Memory B cell (primary cell): ENCODE data around the gene PSRC1.

Experiments used
- ATAC-seq: fragments of 150-1000 bp; cut with Tn5 transposase; 2 replicates; pipeline ENCODE4 v1.10.0; 2021; ENCODE audit warnings: low read depth, mild to moderate bottlenecking, moderate library complexity
- DNase-seq, 2 donors: peaks; one replicate each; pipeline ENCODE4 v3.0.0; 2022; ENCODE audit warnings: low spot score in 2 of 2
- H3K27ac Mint-ChIP-seq: one replicate; pipeline ENCODE4 v1.8.0; 2022; ENCODE audit warnings: mild to moderate bottlenecking, moderate library complexity, mixed read lengths
- H3K27me3 Mint-ChIP-seq: one replicate; pipeline ENCODE4 v1.8.0; 2022; ENCODE audit warnings: mixed read lengths
- H3K36me3 Mint-ChIP-seq: one replicate; pipeline ENCODE4 v1.8.0; 2022; ENCODE audit warnings: mild to moderate bottlenecking, mixed read lengths
- H3K4me1 Mint-ChIP-seq: one replicate; pipeline ENCODE4 v1.8.0; 2022; ENCODE audit warnings: mixed read lengths
- H3K4me3 Mint-ChIP-seq: one replicate; pipeline ENCODE4 v1.8.0; 2022; ENCODE audit warnings: mild to moderate bottlenecking, moderate library complexity, mixed read lengths
- H3K9me3 Mint-ChIP-seq: one replicate; pipeline ENCODE4 v1.8.0; 2022; ENCODE audit warnings: mixed read lengths

Gene PSRC1

DNA sequence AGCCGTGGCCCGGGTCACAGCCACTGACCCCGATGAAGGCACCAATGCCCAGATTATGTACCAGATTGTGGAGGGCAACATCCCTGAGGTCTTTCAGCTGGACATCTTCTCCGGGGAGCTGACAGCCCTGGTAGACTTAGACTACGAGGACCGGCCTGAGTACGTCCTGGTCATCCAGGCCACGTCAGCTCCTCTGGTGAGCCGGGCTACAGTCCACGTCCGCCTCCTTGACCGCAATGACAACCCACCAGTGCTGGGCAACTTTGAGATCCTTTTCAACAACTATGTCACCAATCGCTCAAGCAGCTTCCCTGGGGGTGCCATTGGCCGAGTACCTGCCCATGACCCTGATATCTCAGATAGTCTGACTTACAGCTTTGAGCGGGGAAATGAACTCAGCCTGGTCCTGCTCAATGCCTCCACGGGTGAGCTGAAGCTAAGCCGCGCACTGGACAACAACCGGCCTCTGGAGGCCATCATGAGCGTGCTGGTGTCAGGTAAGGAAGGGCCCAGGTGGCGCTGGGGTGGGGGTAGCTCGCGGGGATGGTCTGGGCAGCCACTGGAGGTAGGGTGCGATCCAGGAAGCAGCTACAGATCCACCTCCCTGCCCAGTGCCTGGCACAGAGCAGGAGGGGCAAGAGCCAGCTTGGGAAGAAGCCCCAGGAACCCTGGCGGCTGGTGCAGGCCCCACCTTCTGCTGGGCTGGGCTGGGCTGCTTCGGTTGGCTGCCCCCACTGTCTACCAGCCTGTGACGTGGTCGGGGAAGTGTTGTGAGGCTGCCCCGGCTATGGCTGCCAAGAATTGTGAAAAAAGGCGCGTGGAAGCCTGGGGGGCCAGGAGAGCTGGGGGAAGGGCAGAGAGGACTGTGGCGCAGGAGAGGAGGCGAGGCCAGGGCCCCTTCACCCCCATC lies 29.8 kb downstream of the PSRC1 start:
- Mint-ChIP-seq H3K4me3 (peak overlapping the region; percentile 56), H3K36me3 (no peaks in the 10 kb centered on the region), H3K27me3 (peaks cover 20% of the 10 kb centered on the region), H3K9me3 (no peaks in the 10 kb centered on the region), H3K27ac (no peak overlapping the region), H3K4me1 (peaks cover 17% of the 10 kb centered on the region)
- DNase-seq: peak in 1 of 2 donors; percentile 25
- peak; percentile 70 for ATAC-seq

DNA sequence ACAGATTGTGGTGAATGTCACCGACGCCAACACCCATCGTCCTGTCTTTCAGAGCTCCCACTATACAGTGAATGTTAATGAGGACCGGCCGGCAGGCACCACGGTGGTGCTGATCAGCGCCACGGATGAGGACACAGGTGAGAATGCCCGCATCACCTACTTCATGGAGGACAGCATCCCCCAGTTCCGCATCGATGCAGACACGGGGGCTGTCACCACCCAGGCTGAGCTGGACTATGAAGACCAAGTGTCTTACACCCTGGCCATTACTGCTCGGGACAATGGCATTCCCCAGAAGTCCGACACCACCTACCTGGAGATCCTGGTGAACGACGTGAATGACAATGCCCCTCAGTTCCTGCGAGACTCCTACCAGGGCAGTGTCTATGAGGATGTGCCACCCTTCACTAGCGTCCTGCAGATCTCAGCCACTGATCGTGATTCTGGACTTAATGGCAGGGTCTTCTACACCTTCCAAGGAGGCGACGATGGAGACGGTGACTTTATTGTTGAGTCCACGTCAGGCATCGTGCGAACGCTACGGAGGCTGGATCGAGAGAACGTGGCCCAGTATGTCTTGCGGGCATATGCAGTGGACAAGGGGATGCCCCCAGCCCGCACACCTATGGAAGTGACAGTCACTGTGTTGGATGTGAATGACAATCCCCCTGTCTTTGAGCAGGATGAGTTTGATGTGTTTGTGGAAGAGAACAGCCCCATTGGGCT lies 30.6 kb downstream of the PSRC1 start:
- no peak for DNase-seq

DNA sequence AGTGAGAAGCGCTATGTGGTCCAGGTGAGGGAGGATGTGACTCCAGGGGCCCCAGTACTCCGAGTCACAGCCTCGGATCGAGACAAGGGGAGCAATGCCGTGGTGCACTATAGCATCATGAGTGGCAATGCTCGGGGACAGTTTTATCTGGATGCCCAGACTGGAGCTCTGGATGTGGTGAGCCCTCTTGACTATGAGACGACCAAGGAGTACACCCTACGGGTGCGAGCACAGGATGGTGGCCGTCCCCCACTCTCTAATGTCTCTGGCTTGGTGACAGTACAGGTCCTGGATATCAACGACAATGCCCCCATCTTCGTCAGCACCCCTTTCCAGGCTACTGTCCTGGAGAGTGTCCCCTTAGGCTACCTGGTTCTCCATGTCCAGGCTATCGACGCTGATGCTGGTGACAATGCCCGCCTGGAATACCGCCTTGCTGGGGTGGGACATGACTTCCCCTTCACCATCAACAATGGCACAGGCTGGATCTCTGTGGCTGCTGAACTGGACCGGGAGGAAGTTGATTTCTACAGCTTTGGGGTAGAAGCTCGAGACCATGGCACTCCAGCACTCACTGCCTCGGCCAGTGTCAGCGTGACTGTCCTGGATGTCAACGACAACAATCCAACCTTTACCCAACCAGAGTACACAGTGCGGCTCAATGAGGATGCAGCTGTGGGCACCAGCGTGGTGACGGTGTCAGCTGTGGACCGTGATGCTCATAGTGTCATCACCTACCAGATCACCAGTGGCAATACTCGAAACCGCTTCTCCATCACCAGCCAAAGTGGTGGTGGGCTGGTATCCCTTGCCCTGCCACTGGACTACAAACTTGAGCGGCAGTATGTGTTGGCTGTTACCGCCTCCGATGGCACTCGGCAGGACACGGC lies 31.4 kb downstream of the PSRC1 start:
- H3K27me3 Mint-ChIP-seq: peaks cover 25% of the 10 kb centered on the region
- H3K27ac Mint-ChIP-seq: no peak overlapping the region
- H3K4me1 Mint-ChIP-seq: peaks cover 17% of the 10 kb centered on the region
- H3K36me3 Mint-ChIP-seq: no peaks in the 10 kb centered on the region
- DNase-seq (no peak), ATAC-seq (no peak)
- no peak overlapping the region for H3K4me3 Mint-ChIP-seq
- no peaks in the 10 kb centered on the region for H3K9me3 Mint-ChIP-seq

More for the DNA sequence above, 30.6 kb downstream of the PSRC1 start:
- Mint-ChIP-seq H3K36me3 (no peaks in the 10 kb centered on the region), H3K4me1 (peaks cover 17% of the 10 kb centered on the region), H3K9me3 (no peaks in the 10 kb centered on the region), H3K27me3 (peaks cover 21% of the 10 kb centered on the region), H3K27ac (no peak overlapping the region), H3K4me3 (no peak overlapping the region)
- ATAC-seq: no peak

DNA sequence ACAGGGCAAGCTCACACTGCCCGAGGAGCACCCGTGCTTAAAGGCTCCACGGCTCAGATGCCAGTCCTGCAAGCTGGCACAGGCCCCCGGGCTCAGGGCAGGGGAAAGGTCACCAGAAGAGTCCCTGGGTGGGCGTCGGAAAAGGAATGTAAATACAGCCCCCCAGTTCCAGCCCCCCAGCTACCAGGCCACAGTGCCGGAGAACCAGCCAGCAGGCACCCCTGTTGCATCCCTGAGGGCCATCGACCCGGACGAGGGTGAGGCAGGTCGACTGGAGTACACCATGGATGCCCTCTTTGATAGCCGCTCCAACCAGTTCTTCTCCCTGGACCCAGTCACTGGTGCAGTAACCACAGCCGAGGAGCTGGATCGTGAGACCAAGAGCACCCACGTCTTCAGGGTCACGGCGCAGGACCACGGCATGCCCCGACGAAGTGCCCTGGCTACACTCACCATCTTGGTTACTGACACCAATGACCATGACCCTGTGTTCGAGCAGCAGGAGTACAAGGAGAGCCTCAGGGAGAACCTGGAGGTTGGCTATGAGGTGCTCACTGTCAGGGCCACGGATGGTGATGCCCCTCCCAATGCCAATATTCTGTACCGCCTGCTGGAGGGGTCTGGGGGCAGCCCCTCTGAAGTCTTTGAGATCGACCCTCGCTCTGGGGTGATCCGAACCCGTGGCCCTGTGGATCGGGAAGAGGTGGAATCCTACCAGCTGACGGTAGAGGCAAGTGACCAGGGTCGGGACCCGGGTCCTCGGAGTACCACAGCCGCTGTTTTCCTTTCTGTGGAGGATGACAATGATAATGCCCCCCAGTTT lies 32.3 kb downstream of the PSRC1 start:
- Mint-ChIP-seq H3K9me3 (no peaks in the 10 kb centered on the region), H3K27me3 (peaks cover 22% of the 10 kb centered on the region), H3K4me3 (peak overlapping the region; percentile 66), H3K4me1 (peaks cover 17% of the 10 kb centered on the region), H3K27ac (no peak overlapping the region), H3K36me3 (no peaks in the 10 kb centered on the region)
- DNase-seq (no peak), ATAC-seq (no peak)

DNA sequence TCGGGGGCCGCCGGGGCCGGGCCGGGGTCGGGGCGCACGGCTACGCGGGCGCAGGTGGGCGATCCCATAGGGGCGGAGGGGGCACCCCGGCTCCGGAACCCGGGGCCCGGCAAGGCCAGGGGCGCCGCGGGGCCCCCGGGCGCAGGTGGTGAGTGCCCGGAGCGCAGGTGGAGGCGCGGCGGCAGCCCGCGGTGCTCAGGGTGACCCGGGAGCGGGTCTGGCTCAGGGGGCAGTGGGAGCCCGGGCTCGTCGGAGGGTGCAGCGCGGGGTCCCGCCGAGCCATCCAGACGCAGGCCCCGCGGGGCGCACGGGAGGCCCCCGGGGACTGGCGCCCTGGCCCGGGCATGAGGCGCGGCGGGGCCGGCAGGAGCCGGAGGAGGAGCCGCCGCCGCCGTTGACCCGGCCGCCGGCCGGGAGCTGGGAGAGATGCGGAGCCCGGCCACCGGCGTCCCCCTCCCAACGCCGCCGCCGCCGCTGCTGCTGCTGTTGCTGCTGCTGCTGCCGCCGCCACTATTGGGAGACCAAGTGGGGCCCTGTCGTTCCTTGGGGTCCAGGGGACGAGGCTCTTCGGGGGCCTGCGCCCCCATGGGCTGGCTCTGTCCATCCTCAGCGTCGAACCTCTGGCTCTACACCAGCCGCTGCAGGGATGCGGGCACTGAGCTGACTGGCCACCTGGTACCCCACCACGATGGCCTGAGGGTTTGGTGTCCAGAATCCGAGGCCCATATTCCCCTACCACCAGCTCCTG lies 33.1 kb downstream of the PSRC1 start:
- no peak for DNase-seq
- Mint-ChIP-seq H3K36me3 (no peaks in the 10 kb centered on the region), H3K4me3 (peak overlapping the region; percentile 63), H3K27ac (no peak overlapping the region), H3K9me3 (no peaks in the 10 kb centered on the region), H3K4me1 (peaks cover 14% of the 10 kb centered on the region), H3K27me3 (peaks cover 18% of the 10 kb centered on the region)
- peak; percentile 24 for ATAC-seq

DNA sequence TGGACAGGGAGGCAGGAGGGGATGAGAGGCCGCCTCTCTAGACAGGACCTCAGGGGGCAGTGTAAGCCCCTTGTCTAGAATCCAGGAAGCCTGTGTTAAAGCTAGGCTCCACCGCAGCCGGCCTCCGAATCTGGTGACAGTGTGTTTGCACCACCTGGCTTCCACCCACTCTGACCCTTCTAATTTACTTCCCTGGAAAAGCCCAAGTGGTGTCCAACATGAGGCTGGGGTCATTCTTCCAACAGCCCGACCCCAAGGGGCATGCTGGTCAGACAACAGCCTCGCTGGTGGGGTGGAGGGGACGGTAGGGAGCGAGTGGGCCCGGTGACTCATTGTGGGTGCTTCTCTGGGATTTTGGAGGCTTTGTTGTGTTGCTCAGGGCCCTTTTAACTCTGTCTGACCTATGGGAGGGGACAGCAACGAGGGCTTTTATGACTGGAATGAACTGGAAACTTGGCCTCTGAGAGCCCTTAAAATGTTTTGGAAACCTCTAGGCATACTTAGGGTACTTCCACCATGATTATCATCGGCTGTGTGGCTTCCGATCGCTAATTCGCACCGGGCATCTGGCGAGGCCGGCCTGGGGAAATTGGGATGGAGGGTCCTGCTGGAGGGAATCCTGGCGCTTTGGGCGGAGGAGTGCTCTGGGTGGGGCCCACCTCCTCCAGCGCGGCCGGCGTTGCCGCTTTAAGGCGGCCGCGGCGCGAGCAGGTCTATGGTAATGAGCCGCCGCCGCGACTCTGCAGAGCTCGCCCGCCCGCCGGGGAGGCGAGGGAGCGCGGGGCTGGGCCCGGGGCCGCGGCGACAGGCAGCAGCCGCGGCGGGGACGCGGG lies 33.9 kb downstream of the PSRC1 start, which contains the start of gene CELSR2:
Gene CELSR2 (plus strand): TSS at position 743 of the 833 bp plus-strand sequence. CDS start 541 bp downstream, outside the sequence.
- peaks cover 14% of the 10 kb centered on the region for H3K4me1 Mint-ChIP-seq
- peak within 1 kb of the TSS; percentile 83 for H3K4me3 Mint-ChIP-seq
- H3K27ac Mint-ChIP-seq: no peak within 1 kb of the TSS
- DNase-seq (peak; percentile 34 to 53), ATAC-seq (peak; percentile 87)
- no peaks in the 10 kb centered on the region for H3K36me3 Mint-ChIP-seq
- no peaks in the 10 kb centered on the region for H3K9me3 Mint-ChIP-seq
- H3K27me3 Mint-ChIP-seq: peaks cover 24% of the 10 kb centered on the region

DNA sequence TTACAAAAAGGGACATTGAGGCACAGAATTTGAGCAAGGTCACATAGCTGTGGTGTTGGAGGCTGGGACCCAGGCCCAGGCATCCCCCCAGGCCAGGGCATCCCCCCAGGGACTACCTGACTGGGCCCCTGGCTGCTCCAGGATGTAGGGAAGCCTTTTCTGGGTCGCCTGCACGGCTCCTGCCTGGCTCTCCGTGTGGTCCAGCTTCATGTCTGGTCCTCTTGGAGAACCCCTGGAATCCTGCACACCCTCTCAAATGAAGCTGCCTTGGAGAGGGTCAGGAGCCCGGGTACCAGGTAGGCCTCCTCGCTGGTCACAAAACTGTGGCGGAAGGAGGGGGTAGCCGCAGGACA lies 34.5 kb downstream of the PSRC1 start:
- H3K4me1 Mint-ChIP-seq: peaks cover 12% of the 10 kb centered on the region
- peaks cover 23% of the 10 kb centered on the region for H3K27me3 Mint-ChIP-seq
- no peak overlapping the region for H3K4me3 Mint-ChIP-seq
- no peaks in the 10 kb centered on the region for H3K36me3 Mint-ChIP-seq
- no peak overlapping the region for H3K27ac Mint-ChIP-seq
- DNase-seq (peak in 1 of 2 donors; percentile 12), ATAC-seq (no peak)
- H3K9me3 Mint-ChIP-seq: no peaks in the 10 kb centered on the region

DNA sequence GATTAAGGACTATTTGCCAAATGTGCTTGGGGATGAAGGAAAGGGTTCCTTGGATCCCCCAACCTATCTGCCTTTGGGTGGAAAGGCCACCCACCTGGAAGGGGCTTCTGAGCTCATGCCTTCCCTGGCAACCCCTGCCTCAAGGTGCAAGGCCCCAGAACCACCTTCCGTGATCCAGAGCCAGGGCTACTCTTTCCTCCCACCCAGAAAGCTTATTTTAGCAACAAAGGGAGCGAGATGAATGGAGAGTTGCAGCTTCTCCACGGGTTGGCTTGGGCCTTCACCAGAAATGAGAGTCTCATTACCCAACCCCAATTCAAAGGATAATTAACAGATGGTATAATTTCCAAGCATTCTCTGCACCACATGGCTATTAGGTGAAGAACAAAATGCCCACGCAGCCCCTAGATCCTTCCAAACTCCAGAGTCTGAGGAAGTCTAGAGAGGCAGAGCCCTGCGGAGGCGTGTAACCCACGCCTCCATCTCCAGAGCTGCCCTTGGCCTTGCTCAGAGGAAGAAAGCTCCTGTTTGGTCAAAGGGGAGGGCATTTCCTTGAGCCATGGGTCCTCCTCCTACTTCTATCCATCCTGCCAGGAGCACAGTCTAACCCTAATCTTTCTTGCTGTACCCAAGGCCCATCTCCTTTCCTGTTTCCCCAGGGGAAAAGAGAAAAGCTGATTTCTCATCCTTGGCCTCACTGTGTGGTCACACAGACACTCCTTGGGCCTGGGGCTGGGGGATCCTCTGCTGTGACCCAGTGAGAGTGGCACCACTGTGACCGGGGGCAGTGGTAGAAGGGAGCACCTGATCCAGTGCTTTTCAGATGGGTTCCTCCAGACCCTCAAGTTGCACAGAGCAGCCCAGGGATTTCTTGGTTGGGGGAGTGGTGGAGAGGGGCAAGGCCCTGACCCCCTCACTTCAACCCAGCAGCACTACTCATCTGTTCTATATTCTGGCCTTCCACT lies 35.3 kb downstream of the PSRC1 start:
- Mint-ChIP-seq H3K27ac (no peak overlapping the region), H3K4me1 (peaks cover 7% of the 10 kb centered on the region), H3K4me3 (no peak overlapping the region), H3K27me3 (peaks cover 24% of the 10 kb centered on the region), H3K9me3 (no peaks in the 10 kb centered on the region), H3K36me3 (no peaks in the 10 kb centered on the region)
- DNase-seq: peak in 1 of 2 donors; percentile 10
- ATAC-seq: no peak

DNA sequence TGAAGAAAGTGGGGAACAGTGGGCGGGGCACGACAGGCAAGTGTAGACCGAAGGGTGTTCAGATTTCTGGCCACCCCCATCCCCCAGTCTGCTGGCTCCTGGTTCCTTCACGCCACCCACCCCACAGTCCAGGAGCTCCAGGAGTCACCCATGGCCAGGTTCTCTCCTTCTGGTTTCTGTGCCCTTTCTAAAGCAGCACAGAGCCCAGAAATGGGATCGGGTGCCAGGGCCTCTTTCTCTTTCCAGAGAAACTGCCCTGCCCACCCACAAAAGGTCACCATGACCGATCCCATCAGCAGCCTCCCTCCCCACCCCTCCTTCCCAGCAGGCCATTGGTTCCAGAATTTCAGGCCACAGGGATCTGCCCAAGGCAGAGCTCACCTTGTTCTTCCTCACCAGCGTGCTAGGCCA lies 36.8 kb downstream of the PSRC1 start:
- Mint-ChIP-seq H3K36me3 (no peaks in the 10 kb centered on the region), H3K9me3 (no peaks in the 10 kb centered on the region), H3K4me1 (peaks cover 19% of the 10 kb centered on the region), H3K27me3 (peaks cover 24% of the 10 kb centered on the region), H3K4me3 (no peak overlapping the region), H3K27ac (no peak overlapping the region)
- peak in 1 of 2 donors; percentile 10 for DNase-seq
- ATAC-seq: no peak

DNA sequence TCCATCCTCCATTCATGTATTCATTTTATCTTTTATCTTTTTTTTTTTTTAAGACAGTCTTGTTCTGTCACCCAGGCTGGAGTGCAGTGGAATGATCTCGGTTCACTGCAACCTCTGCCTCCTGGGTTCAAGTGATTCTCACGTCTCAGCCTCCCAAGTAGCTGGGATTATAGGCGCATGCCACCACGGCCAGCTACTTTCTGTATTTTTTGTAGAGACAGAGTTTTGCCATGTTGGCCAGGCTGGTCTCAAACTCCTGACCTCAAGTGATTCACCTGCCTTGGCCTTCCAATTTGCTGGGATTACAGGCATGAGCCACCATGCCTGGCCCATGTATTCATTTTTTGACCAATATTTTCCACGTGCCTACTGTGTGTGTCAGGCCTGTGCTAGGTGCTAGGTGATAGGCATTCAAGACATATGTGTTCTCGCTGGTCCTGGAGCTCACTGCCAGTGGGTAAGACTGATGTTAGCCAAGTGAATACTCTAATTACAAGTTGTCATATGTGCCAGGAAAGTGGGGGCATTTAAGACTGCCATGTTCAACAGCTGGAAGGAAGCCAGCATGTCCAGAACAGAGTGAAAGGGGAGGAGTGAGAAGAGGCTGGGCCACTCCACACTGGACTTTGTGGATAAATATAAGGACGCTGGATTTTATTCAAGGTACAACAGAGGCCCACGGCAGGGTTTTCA lies 38.9 kb downstream of the PSRC1 start:
- H3K4me3 Mint-ChIP-seq: no peak overlapping the region
- no peaks in the 10 kb centered on the region for H3K9me3 Mint-ChIP-seq
- DNase-seq (no peak), ATAC-seq (no peak)
- H3K36me3 Mint-ChIP-seq: no peaks in the 10 kb centered on the region
- peaks cover 21% of the 10 kb centered on the region for H3K4me1 Mint-ChIP-seq
- peaks cover 20% of the 10 kb centered on the region for H3K27me3 Mint-ChIP-seq
- H3K27ac Mint-ChIP-seq: no peak overlapping the region

DNA sequence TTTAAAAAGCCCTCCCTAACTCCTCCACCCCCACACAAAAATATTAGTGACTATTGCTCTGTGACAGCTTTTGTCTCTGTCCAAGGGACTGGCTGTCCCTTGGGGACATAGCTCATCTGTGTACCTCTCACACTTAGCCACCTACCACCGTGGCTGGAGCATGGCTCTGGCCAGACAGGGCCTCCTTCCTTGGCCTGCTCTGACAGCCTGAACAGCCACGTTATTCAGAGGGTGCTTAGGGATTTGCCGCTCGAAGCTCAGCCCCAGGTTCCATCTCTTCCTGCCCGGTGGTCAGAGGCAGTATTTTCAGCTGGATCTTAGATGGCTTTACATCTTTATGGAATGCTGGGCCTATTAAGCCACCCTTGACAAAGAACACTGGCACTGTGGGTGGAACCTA lies 39.7 kb downstream of the PSRC1 start:
- no peak overlapping the region for H3K4me3 Mint-ChIP-seq
- peaks cover 20% of the 10 kb centered on the region for H3K27me3 Mint-ChIP-seq
- DNase-seq: no peak
- H3K9me3 Mint-ChIP-seq: no peaks in the 10 kb centered on the region
- peaks cover 2% of the 10 kb centered on the region for H3K36me3 Mint-ChIP-seq
- no peak overlapping the region for H3K27ac Mint-ChIP-seq
- ATAC-seq: no peak
- H3K4me1 Mint-ChIP-seq: peaks cover 19% of the 10 kb centered on the region
